ENCODE measurements around the gene NUDT8. TPM values are rescaled to one million over a fixed set of nuclear protein-coding genes. Genes with fewer than 3 reads are reported as not detected.

Gene NUDT8
- total and polyA plus RNA-seq, 2 donors (not counting 1 experiment from before 2014, with no cell fraction given): 6.9 to 7.1 TPM

- H4K20me1 ChIP-seq (ENCODE audit: control insufficient read depth, insufficient read depth, low read length, poor library complexity, severe bottlenecking): no peaks in the 10 kb centered on the region
- H3K9me3 ChIP-seq (ENCODE audit: control extremely low read depth in 1 of 3, control insufficient read depth in 2 of 3, insufficient read depth in 1 of 3, low read length in 2 of 3): peaks cover 0 to 7% (median 0%) of the 10 kb centered on the region in 3 donors
- no peaks in the 10 kb centered on the region for H3K79me2 ChIP-seq (ENCODE audit: control insufficient read depth, insufficient read depth, low read length)
- no CpG with 5 or more reads among the region's 1 CpG for WGBS (ENCODE audit: insufficient coverage)
- ChIA-PET CTCF (interaction anchor here (0.6 to 2.9 kb wide), 8 partner anchors 9 to 60 kb away, joined by 3 to 13 read pairs (median 6); partner anchors contain the start of gene NUDT8), POLR2A (interaction anchor here (0.7 to 1.3 kb wide), 5 partner anchors 20 to 235 kb away, joined by 3 to 10 read pairs (median 4); partner anchors contain the start of gene POLD4)
- H3K4me2 ChIP-seq (replicated peaks; ENCODE audit: low read depth, low read length, poor library complexity, severe bottlenecking): peak overlapping the region; percentile 94
- H3K9ac ChIP-seq (ENCODE audit: low read length): peak overlapping the region; percentile 35
- ATAC-seq (ENCODE audit: low read depth) (peak; percentile 40), DNase-seq (peak; percentile 84)
- H3K27ac Mint-ChIP-seq: peak overlapping the region; percentile 100
- intact Hi-C loops (cut with micrococcal nuclease): loop anchor here (1.0 to 10.0 kb wide), 6 partner anchors 15 to 323 kb away; partner anchors contain the start of genes GRK2, NDUFV1, NUDT8 and PPP1CA
- H3K9me3 Mint-ChIP-seq (ENCODE audit: insufficient read depth): peaks cover 3% of the 10 kb centered on the region
- peak overlapping the region; percentile 85 to 91 for H3K27ac ChIP-seq (ENCODE audit: low read length in 2 of 2)
- no peak overlapping the region for H2AFZ ChIP-seq (ENCODE audit: insufficient read depth, low read depth, low read length, poor library complexity, severe bottlenecking)
- no peaks in the 10 kb centered on the region for H3K27me3 ChIP-seq (replicated peaks in 1 of 4; ENCODE audit: control extremely low read depth in 1 of 4, control insufficient read depth in 3 of 4, insufficient read depth in 4 of 4, low read length in 3 of 4)
- H3K4me3 Mint-ChIP-seq: peak overlapping the region; percentile 81
- TF ChIP-seq CTCF (IDR thresholded peaks at IDR 0.05): no peak
- TF ChIP-seq EZH2 (IDR thresholded peaks at IDR 0.05; ENCODE audit: borderline replicate concordance, insufficient read depth, low read depth, low read length, poor library complexity, severe bottlenecking): no peak
- H3K27me3 Mint-ChIP-seq: no peaks in the 10 kb centered on the region
- peaks cover 64% of the 10 kb centered on the region for H3K4me1 Mint-ChIP-seq
- H3K4me1 ChIP-seq (ENCODE audit: control insufficient read depth in 2 of 2, insufficient read depth in 2 of 2, low read length in 2 of 2): peaks cover 65 to 71% of the 10 kb centered on the region in 2 donors
- no peaks in the 10 kb centered on the region for H3K36me3 ChIP-seq (replicated peaks in 1 of 2; ENCODE audit: control extremely low read depth in 1 of 2, control insufficient read depth in 1 of 2, extremely low read depth in 1 of 2, insufficient read depth in 2 of 2, low read length in 1 of 2)
- peak overlapping the region in 1 of 5 experiments; percentile 18 for H3K4me3 ChIP-seq (ENCODE audit: control extremely low read depth in 1 of 5, extremely low read depth in 1 of 5, insufficient read depth in 1 of 5, low read depth in 2 of 5, low read length in 4 of 5)
Measured at GRCh38 chr11:67588136-67588503, 41.6 kb downstream of the NUDT8 start.

- H3K27me3 ChIP-seq (replicated peaks in 1 of 4; ENCODE audit: control extremely low read depth in 1 of 4, control insufficient read depth in 3 of 4, insufficient read depth in 4 of 4, low read length in 3 of 4): no peaks in the 10 kb centered on the region
- H2AFZ ChIP-seq (ENCODE audit: insufficient read depth, low read depth, low read length, poor library complexity, severe bottlenecking): no peak overlapping the region
- no peaks in the 10 kb centered on the region for H3K79me2 ChIP-seq (ENCODE audit: control insufficient read depth, insufficient read depth, low read length)
- Mint-ChIP-seq H3K9me3 (ENCODE audit: insufficient read depth) (peaks cover 3% of the 10 kb centered on the region), H3K27ac (peak overlapping the region; percentile 100), H3K27me3 (no peaks in the 10 kb centered on the region), H3K4me3 (peak overlapping the region; percentile 75), H3K4me1 (peaks cover 74% of the 10 kb centered on the region)
- TF ChIP-seq EZH2 (IDR thresholded peaks at IDR 0.05; ENCODE audit: borderline replicate concordance, insufficient read depth, low read depth, low read length, poor library complexity, severe bottlenecking) (no peak), CTCF (IDR thresholded peaks at IDR 0.05) (no peak)
- no peaks in the 10 kb centered on the region for H3K36me3 ChIP-seq (replicated peaks in 1 of 2; ENCODE audit: control extremely low read depth in 1 of 2, control insufficient read depth in 1 of 2, extremely low read depth in 1 of 2, insufficient read depth in 2 of 2, low read length in 1 of 2)
- intact Hi-C loops (cut with micrococcal nuclease): loop anchor here (10.0 kb wide), 2 partner anchors 182 to 322 kb away; partner anchors contain the start of genes GRK2, PPP1CA and TBC1D10C
- H3K4me3 ChIP-seq (ENCODE audit: control extremely low read depth in 1 of 5, extremely low read depth in 1 of 5, insufficient read depth in 1 of 5, low read depth in 2 of 5, low read length in 4 of 5): no peak overlapping the region
- ChIA-PET POLR2A (interaction anchor here (0.6 to 1.3 kb wide), 4 partner anchors 43 to 1215 kb away, joined by 3 to 9 read pairs (median 4); partner anchors contain the start of genes NUDT8 and SLC29A2), CTCF (interaction anchor here (0.7 to 2.9 kb wide), 6 partner anchors 14 to 235 kb away, joined by 3 to 13 read pairs (median 6); partner anchors contain the start of gene NUDT8)
- H3K4me2 ChIP-seq (replicated peaks; ENCODE audit: low read depth, low read length, poor library complexity, severe bottlenecking): peak overlapping the region; percentile 94
- 93% methylated on average over 1 of the region's 5 CpGs for WGBS (ENCODE audit: insufficient coverage)
- peaks cover 76 to 83% of the 10 kb centered on the region in 2 donors for H3K4me1 ChIP-seq (ENCODE audit: control insufficient read depth in 2 of 2, insufficient read depth in 2 of 2, low read length in 2 of 2)
- H3K9me3 ChIP-seq (ENCODE audit: control extremely low read depth in 1 of 3, control insufficient read depth in 2 of 3, insufficient read depth in 1 of 3, low read length in 2 of 3): peaks cover 0 to 7% (median 0%) of the 10 kb centered on the region in 3 donors
- H4K20me1 ChIP-seq (ENCODE audit: control insufficient read depth, insufficient read depth, low read length, poor library complexity, severe bottlenecking): no peaks in the 10 kb centered on the region
- no peak overlapping the region for H3K9ac ChIP-seq (ENCODE audit: low read length)
- ATAC-seq (ENCODE audit: low read depth) (peak; percentile 7), DNase-seq (peak; percentile 64)
- H3K27ac ChIP-seq (ENCODE audit: low read length in 2 of 2): peak overlapping the region; percentile 85 to 91
Measured at GRCh38 chr11:67586568-67587250, 43.0 kb downstream of the NUDT8 start.

All from B cell (primary cell).